NCI-H2196 treated with DMSO at 0.1 percent for 48 hours (cell line): ENCODE results near the gene SPOCK3.
"Not testable (repeated sequence)": the region's sequence is repeated elsewhere in the genome, so short reads cannot be mapped to it uniquely, and the experiment has no call there.

Experiments used
- DNase-seq: peaks from one replicate; lab custom pipeline; 2025; ENCODE audit not compliant: unreplicated experiment; lab: John Stamatoyannopoulos, UW

SPOCK3 gene

GRCh38 chr4:167234316-167234881, at the start of gene SPOCK3:
Gene SPOCK3, minus strand, starts transcription at chr4:167234494.
- no peak for DNase-seq

GRCh38 chr4:167282171-167282864, 48.0 kb upstream of the SPOCK3 start:
- no peak for DNase-seq

GRCh38 chr4:167281545-167281944, 47.3 kb upstream of the SPOCK3 start:
- not testable (repeated sequence) for DNase-seq

GRCh38 chr4:167274351-167274750, 40.1 kb upstream of the SPOCK3 start:
- no peak for DNase-seq

- no peak for DNase-seq
Observed at GRCh38 chr4:167265231-167265630, 30.9 kb upstream of the SPOCK3 start.

GRCh38 chr4:167248271-167248670, 14.0 kb upstream of the SPOCK3 start:
- DNase-seq, result no peak

GRCh38 chr4:167239627-167240026, 5.3 kb upstream of the SPOCK3 start:
- DNase-seq, result no peak

GRCh38 chr4:167238226-167238625, 3.9 kb upstream of the SPOCK3 start:
- no peak for DNase-seq

GRCh38 chr4:167233685-167234315, 494 bp downstream of the SPOCK3 start:
- no peak for DNase-seq

GRCh38 chr4:167232805-167233684, 1.2 kb downstream of the SPOCK3 start:
- no peak for DNase-seq

- no peak for DNase-seq
Observed at GRCh38 chr4:167230744-167231143, 3.5 kb downstream of the SPOCK3 start.

- DNase-seq, result no peak
Observed at GRCh38 chr4:167222099-167222498, 12.2 kb downstream of the SPOCK3 start.

- DNase-seq, result no peak
Observed at GRCh38 chr4:167221084-167221483, 13.2 kb downstream of the SPOCK3 start.

- DNase-seq, result no peak
Observed at GRCh38 chr4:167218022-167218608, 16.2 kb downstream of the SPOCK3 start.

GRCh38 chr4:167216783-167217182, 17.5 kb downstream of the SPOCK3 start:
- DNase-seq, result no peak

- no peak for DNase-seq
Observed at GRCh38 chr4:167210166-167210565, 24.1 kb downstream of the SPOCK3 start.

- no peak for DNase-seq
Observed at GRCh38 chr4:167196344-167197012, 37.8 kb downstream of the SPOCK3 start.

- no peak for DNase-seq
Observed at GRCh38 chr4:167190379-167190778, 43.9 kb downstream of the SPOCK3 start.

- DNase-seq, result no peak
Observed at GRCh38 chr4:167185465-167185864, 48.8 kb downstream of the SPOCK3 start.

GRCh38 chr4:167183036-167183435, 51.3 kb downstream of the SPOCK3 start:
- DNase-seq, result no peak

- DNase-seq, result no peak
Observed at GRCh38 chr4:167177925-167178324, 56.4 kb downstream of the SPOCK3 start.
